WTC11 (cell line): ENCODE data around the gene SRSF2.

Source experiments
- E2F5 ChIP-seq: sonication (generic); formaldehyde crosslinking; IDR thresholded peaks from 2 replicates; pipeline ENCODE4 v1.8.1; 2022; ENCODE audit warnings: mild to moderate bottlenecking, moderate library complexity, missing genetic modification reagents
- TP53 ChIP-seq: sonication (generic); formaldehyde crosslinking; IDR thresholded peaks from 2 replicates; pipeline ENCODE4 v1.8.1; 2023; ENCODE audit warnings: mild to moderate bottlenecking, missing genetic modification reagents

- TF ChIP-seq TP53, result no peak
- TF ChIP-seq E2F5 (CRISPR knock-in tag), result no peak
These were observed 11.4 kb downstream of the SRSF2 start for GRCh38 chr17:76725580-76726230.
